NCI-H1092 treated with DMSO at 0.1 percent for 48 hours (cell line): ENCODE results near the gene GRPEL1.
"Not testable (repeated sequence)": the region's sequence is repeated elsewhere in the genome, so short reads cannot be mapped to it uniquely, and the experiment has no call there.

Source experiments
- DNase-seq: peaks from one replicate; lab custom pipeline; 2025; lab: John Stamatoyannopoulos, UW

The GRPEL1 gene

DNA sequence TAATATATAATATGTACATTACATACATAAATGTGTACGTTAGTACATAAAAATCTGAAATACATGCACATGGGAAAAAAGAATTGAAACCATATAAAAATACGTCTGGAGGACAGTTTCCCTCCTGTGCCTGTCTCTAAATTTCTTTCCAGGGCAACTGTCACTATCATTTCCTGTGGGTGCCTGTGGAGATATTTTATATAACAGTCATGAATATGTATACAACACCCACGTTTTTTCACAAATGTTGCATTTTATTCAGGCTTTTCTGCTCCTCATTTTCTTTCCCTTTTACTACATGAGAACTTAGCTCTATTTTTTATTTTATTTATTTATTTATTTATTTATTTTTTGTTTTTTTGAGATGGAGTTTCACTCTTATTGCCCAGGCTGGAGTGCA, 24.2 kb upstream of the GRPEL1 start:
- DNase-seq: no peak

DNA sequence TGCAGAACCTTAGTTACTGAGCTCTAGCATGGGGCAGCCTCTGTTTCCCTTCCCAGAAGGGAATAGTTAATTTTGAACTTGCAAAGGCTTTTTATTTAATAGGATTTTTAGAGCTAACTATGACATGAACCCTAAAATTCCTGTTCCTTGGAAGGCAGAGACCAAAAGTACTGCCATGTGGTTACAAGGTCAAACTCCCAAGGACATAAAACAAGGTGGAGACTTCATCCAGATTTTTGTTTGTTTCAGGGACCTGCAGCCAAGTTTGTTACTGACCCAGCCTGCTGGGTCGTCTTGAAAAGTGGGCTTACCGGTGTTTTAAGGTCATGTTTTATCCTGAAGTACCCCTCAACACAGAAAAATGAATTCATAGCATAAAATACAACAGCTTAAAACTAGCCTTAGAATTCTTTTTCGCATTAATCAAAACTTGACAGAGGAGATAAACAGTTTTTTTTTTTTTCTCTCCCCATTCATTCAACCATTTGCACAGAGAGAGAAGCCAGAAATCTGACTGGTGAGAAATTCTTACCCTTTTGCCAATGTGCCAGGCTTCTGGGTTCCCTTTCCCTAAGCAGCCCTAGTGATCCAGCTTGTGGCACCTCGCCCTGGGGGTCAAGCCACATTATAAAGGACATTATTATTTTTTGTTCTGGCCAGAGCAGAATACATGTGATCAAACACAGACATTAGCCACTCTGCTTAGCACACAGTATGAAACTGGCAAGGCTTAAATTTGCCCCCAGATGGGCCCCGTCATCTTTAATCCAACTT, 21.5 kb upstream of the GRPEL1 start:
- DNase-seq: no peak

DNA sequence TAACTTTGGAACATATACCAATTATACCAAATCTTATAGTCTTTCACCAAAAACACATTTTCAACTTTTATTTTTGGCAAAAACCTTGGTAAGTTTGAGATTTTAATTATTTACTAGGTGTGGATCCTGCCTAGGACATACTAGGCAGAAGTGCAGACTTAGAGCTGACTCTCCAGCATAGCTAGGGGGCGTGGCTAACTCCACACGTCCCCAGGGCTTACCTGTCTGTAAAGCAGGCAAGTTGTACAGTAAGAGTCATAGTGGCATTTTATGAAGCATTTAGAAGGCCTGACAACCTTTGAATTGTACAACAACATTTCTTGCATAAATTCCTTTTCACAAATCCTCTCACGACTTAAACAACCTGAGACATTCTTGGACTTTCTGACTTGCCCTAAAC, 19.2 kb upstream of the GRPEL1 start:
- DNase-seq: no peak

DNA sequence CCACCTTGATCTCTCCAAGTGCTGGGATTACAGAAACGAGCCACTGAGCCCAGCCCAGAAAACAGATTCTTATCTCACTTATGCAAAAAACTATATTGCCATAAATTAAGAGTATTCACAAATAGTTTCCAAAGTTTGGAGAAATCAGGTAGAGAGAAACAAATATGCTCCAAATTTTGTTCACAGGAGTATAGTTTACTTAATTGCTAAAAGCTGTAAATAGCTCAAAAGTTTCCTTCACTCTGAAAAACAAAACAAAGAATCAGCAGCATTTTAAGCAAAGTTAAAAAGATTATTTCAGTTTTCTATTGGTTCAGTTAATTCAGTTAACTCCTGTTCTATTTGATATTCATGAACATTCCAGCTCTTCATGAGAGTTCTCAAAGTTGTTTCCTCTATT, 18.5 kb upstream of the GRPEL1 start:
- no peak for DNase-seq

DNA sequence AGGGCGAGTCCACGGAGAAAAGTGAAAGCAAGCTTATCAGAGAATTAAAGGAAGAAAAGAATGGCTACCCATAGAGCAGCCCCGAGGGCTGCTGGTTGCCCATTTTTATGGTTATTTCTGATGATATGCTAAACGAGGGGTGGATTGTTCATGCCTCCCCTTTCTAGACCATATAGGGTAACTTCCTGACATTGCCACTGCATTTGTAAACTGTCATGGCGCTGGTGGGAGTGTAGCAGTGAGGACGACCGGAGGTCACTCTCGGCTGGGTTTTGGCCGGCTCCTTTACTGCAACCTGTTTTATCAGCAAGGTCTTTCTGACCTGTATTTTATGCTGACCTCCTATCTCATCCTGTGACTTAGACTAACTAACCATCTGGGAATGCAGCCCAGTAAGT, 16.7 kb upstream of the GRPEL1 start:
- not testable (repeated sequence) for DNase-seq

DNA sequence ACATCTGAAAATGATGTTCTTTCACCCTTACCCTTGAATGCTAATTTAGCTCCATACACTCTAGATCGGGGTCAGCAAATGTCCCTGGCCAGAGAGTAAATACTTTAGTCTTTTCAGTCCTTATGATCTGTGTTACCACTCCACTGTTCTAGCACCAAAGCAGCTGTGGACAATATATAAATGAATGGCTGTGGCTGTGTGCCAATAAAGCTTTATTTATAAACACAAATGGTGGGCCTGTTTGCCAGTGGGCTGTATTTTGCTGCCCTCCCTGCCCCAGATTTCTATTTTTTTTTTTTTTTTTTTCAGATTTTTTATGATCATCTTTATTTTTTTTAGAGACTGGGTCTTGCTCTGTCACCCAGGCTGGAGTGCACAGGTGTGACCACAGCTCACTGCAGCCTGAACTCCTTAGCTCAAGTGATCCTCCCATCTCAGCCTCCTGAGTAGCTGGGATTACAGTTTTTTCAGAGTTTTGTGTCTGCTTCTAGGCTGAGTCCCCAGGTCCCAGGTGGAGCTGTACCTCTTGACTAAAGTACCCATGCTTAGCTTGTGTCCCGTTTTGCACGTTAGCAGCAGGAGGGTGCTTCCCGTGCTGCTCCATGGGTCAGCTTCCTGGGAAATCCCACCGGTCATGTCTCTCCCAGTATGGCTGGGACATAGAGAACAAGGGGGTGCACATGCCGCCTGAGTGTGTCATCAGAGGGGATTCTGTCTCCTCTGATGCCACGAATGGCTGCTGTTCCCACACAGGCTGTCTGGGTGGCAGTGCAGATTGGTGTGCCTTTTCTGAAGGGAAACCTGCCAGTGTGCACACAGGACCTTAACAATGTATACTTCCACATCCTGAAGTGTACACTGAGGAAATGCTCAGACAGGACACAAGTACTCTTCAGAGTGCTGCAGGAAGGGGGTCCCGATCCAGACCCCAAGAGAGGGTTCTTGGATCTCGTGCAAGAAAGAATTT, 16.0 kb upstream of the GRPEL1 start:
- DNase-seq: no peak

DNA sequence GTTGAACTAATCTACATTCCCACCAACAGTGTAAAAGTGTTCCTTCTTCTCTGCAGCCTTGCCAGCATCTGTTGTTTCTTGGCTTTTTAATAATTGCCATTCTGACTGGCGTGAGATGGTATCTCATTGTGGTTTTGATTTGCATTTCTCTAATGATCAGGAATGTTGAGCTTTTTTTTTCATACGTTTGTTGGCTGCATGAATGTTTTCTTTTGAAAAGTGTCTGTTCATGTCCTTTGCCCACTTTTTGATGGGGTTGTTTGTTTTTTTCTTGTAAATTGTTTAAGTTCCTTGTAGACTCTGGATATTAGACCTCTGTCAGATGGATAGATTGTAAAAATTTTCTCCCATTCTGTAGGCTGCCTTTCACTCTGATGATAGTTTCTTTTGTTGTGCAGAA, 12.0 kb upstream of the GRPEL1 start:
- DNase-seq: not testable (repeated sequence)

DNA sequence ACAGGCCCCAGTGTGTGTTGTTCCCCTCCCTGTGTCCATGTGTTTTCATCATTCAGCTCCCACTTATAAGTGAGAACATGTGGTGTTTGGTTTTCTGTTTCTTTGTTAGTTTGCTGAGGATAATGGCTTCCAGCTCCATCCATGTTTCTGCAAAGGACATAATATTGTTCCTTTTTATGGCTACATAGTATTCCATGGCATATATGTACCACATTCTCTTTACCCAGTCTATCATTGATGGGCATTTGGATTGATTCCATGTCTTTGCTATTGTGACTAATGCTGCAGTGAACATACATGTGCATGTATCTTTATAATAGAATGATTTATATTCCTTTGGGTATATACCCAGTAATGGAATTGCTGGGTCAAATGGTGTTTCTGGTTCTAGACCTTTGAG, 11.6 kb upstream of the GRPEL1 start:
- DNase-seq: not testable (repeated sequence)

DNA sequence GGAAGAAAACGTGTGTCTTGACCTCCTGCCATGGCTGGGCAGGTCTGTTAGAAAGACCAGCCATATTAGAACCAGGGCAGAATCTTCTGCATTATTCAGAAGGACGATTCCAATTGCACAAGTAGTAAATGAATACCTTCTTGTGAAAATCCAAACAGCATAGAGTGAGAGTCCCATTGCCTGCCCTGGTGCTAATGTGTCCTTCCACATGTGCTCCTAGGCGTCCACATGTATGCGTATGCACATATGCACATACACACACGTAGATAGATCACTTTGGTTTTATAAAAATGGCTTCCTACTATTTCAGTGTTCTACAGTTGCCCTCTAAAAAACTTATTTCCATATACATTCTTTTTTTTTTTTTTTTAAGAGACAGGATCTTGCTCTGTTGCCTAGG, 10.2 kb upstream of the GRPEL1 start:
- DNase-seq: no peak

DNA sequence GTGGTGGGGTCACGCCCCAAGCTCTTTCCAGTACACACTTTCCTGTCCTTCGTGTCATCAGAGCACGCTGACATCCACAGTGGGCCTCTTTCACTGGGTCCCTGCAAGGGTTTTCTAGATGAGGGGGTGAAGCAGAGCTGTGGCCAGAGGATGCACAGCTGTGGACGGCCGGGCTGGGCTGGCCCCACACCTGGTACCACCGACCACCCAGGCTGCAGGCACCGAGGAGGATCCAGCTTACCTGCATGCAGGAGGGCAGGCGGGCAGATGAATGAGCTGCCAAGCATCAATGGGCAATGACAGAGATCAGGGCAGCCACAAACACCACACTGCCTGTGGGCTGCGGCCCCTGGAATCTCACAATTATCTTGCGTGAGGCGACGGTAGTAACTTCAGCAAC, 9.5 kb upstream of the GRPEL1 start:
- no peak for DNase-seq

DNA sequence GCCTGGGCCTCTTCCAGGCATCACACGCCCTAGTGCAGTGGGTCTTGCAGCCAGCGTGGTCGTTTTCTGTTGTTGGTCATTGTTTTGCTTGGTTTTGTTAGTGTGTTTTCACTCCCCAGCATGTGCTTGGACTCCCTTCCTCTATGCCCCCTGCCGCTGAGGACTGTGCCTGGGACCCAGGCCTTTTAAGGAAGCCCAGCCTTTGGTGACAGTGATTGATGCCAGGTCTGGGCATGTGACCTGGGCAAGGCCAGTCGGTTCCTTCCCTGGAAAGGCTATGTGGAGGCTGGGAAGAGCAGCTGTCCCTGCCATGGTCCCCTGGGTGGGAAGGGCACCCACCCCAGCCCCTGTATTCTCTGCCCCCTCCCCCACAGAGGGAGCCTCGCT, 8.8 kb upstream of the GRPEL1 start:
- no peak for DNase-seq

DNA sequence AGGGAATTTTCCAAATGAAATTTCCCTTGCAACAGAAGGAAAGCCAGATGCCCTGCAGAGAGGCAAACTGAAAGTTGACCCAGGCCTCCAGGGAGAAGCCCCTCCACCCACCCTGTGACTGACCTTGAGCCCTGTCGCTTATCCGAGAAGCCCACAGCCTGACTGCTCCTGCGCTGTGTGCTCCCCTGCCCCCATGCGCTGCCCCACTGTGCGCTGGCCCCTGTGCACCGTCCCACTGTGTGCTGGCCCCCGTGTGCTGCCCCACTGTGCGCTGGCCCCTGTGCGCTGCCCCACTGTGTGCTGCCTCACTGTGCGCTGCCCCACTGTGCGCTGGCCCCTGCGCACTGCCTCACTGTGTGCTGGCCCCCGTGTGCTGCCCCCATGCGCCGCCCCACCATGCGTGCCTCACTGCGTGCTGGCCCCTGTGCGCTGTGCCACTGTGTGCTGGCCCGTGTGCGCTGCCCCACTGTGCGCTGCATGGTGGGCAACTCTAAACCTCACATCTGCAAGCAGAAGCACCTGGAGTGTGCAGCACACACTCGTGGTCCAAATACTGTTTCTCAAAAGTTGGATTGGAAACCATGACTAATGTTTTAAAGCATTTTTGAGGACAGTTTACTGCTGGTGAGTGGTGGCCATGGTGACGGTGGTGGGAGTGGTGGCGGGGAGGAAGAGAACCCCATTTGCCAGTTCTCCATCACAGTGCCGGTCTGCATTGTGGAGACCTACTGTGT, 8.3 kb upstream of the GRPEL1 start:
- DNase-seq: no peak

DNA sequence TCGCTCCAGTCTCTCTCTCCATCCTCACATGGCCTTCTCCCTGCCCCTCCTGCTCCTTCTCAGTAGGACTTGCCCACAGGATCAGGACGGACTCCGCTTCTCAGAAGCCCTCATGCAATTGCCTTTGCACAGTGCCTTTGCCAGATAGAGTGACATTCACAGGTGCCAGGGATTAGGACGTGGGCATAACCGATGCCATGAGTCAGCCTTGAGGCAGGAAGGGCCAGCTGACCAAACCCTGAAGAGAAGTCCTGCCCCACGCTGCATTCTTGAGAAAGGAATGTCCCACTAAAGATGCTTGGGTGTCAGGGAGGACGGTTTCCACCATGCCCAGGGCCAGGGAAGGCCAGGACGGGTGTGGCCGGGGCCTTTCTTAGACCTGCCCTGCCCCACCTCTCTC, 6.6 kb upstream of the GRPEL1 start:
- DNase-seq: no peak

DNA sequence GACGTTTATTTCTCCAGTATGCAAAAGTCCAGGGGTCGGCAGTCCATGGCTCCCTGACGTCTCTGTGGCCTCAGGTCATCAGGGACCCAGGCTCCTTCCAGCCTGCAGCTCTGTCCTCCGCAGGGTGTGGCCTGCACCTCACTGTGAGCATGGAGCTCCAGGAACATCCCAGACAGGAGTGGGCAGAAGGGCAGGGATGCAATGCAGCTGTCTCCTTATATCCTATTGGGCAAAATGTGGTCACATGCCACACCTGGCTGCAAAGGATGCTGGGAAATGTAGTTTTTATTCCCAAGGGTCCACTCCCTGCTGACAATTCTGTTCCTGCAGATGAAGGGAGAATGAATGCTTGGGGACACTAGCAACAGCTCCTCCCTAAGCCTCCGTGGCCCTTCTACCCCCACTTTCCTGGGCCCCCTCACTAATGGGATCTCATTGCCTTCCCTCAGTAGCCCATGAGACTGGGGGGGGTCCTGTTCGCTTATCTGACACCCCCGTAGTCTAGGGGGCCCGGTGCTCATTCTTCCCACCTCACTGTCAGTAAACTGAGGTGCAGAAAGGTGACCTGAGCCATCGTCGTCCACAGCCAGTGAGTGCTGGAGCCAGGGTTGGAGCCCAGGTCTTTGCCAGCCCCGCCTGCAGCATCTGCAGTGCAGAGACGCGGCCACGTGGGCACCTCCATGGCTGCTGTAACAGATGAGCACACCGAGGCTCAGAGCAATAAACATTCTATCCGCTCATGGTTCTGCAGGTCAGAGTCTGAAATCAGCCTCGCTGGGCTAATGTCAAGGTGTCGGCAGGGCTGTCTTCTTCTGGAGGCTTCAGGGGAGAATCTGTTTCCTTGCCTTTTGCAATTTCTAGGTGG, 5.9 kb upstream of the GRPEL1 start:
- DNase-seq: peak; percentile 24

DNA sequence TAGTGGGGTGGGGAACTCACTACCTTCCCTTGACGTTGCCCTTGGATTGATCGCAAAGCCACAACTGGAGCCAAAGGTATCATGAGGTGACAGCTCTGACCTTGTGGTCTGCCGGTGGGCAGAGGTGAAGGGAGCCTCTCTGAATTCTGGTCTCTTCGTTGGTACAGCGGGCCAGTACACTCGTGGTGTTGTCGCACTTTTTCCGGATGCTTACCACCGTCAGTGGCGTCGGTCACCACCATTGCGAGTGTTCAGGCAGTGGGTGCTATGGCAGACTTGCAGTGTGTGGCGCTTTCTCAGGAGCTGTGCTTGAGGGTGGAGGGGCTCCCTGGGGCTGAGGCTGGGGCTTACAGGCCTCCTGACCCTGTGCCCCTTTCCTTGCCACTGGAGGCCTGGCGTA, 5.2 kb upstream of the GRPEL1 start:
- DNase-seq: no peak

DNA sequence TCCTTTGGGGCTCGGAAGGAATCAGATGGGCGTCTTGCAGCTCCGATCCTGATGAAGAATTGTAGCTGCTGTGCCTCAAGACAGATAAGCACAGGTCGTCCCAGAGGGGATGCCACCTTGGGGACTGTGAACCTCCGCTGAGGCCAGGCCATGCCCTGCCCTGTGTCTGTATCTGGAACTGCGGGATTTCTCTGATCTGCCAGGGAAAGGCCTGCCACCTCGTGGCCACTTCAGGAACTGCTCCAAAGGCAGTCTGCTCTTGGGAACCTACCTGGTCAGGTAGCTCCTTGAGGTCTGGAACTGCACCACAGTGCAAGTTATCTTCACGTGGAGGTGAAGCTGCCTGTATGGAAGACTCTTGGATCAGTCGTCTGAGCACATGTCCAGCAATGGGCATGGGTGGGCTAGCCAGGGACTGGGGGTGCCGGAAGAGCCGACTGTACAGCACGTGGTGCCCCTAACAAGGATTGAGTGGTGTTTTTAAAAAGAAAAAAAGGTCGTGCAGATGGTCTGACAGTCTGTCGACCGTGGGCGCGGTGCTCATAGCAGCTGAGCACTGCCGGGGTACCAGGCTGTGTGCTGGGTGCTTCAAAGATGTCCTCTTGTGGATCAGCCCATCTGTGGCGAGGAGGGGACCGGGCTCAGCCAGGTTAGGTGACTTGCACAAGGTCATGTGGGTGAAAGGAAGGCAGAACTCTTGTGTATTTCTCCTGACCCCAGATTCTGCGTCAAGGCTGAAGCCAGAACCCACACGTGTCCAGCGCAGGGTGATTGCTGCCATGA, 3.1 kb upstream of the GRPEL1 start:
- DNase-seq: peak; percentile 29

DNA sequence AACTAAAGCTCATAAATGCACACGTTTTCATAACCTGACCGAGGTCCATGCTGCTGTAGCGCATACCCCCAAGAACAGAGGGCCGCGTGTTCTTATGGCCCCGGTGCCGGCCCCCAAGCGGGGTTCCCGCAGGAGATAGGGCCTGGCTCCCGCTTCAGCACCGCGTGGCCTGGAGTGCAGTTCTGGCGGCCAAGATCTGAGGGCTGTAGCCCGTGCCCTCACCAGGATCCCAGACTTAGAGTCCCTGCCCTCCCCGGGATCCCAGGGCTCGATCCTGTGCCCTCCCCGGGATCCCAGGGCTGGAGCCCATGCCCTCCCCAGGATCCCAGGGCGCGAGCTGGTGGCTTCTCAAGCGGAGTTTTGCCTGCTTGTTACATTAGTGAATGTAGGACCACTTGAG, 1.0 kb upstream of the GRPEL1 start:
- peak; percentile 23 for DNase-seq

DNA sequence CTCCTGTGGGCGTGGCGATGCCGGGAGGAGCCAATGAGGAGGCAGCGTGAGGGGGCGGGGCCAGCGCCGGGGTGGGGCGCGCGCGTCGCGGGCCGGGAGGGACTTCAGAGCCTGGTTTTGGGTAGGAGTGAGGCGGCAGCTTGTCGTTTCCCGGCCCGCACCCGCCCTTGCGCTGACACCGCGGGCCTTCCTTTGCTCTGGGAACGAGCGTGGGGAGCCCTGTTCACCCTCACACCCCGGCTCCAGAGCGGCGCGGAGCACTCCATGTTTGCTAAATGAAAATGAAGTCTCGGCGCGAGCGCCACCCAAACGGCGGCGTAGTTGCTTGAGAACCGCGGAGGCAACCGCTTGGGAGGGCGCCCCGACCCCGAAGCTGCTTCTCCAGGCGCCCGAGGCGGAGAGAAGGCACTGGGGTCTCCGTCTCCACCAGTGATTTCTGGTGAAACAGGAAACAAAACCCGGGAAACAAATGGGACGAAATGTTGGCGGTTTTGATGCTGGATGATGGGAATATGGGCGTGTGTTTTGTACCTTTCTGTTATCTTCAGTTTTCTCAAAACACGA, 497 bp upstream of the GRPEL1 start:
- no peak for DNase-seq

DNA sequence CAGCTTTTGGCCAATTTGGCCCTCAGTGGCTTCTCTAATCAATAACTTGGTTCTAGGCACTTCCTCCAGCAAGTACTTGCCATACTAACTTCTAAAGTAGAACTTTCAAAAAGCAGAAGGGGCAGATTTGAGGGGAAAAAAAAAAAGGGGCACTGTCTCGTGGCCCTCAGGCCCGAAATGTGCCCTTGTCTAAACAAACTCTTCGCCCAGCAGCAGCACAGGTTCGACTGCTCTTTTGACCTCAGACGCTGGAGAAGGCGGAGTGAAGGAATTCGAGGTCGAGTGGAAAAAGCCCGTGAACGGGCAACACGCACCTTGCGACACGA, 775 bp downstream of the GRPEL1 start:
- no peak for DNase-seq

DNA sequence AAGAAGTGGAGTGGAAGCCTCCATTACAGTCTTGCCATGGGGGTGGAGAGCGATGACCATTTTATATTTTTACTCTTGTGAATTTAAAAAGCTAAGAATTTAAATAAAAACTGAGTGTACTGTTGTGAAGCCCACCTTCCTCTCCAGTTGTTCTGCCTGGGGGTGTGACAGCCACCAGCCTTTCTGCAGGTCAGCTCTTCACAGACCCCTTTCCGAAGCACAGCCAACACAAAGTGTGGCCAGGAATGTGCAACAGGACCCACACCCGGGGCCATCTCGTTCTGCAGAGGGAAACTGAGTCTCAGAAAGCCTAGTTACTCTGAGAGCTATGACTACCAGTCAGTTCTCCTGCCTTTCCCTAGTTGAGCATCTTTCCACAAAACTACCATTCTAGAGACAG, 1.4 kb downstream of the GRPEL1 start:
- no peak for DNase-seq

DNA sequence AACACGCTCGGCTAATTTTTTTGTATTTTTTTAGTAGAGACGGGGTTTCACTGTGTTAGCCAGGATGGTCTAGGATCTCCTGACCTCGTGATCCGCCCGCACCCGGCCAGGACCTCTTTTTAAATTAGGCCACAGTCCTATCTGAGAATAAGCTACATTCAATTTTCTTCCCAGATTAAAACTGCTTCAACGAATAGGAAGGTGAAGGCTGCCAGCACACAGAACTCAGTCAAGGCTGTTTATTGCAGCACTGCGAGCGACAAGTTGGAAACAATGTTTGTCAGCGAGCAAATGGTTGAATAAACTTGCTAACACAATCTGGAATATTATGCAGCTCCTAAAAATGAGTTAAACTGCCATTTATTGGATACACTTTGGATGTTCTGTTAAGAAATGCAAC, 1.9 kb downstream of the GRPEL1 start:
- no peak for DNase-seq
